Prostate gland (tissue), 2 donors: ENCODE data around the gene LSAMP.

Source experiments
- POLR2A ChIP-seq: fragments of 450-650 bp; IDR thresholded peaks from one replicate; pipeline ENCODE4 v1.6.1; 2016; ENCODE audit warnings: antibody characterized with exemption, mild to moderate bottlenecking
- POLR2AphosphoS5 ChIP-seq: sonication (generic); formaldehyde crosslinking; IDR thresholded peaks from one replicate; pipeline ENCODE4 v1.6.1; 2017; ENCODE audit warnings: antibody characterized with exemption
- TF ChIP-seq, protein P1 (sequence below), 4 experiments: fragments of 200-600 bp in 2 of 4; fragments of 450-650 bp in 2 of 4; sonication (generic) in 2 of 4; IDR thresholded peaks; 1 replicate in 3 of 4; 2 replicates in 1 of 4; pipeline ENCODE4 v1.5.1; 2016 to 2019; ENCODE audit warnings: antibody characterized with exemption in 4 of 4, mild to moderate bottlenecking in 2 of 4, moderate library complexity in 2 of 4

DNA sequence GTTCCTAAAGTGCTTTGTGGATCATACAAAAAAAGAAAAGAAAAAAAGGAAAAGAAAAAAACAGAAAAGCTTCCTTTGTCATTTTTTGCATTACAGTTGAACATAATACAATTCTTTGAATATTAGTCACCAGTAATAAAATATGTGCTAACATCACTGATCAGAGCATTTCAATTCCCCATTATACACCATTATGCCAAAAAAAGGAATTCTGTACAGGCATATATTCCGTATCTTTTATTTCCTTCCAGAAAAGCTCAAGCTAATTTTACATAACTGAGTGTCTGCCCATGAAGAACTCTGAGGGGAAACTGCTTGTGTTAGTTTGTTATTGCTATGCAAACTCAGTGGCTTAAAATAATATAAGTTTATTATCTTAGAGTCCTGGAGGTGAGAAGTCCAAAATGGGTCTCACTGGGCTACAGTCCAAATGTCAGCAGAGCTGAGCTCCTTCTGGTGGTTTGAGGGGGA is 444.1 kb downstream of the LSAMP start:
- TF ChIP-seq, protein P1, sequence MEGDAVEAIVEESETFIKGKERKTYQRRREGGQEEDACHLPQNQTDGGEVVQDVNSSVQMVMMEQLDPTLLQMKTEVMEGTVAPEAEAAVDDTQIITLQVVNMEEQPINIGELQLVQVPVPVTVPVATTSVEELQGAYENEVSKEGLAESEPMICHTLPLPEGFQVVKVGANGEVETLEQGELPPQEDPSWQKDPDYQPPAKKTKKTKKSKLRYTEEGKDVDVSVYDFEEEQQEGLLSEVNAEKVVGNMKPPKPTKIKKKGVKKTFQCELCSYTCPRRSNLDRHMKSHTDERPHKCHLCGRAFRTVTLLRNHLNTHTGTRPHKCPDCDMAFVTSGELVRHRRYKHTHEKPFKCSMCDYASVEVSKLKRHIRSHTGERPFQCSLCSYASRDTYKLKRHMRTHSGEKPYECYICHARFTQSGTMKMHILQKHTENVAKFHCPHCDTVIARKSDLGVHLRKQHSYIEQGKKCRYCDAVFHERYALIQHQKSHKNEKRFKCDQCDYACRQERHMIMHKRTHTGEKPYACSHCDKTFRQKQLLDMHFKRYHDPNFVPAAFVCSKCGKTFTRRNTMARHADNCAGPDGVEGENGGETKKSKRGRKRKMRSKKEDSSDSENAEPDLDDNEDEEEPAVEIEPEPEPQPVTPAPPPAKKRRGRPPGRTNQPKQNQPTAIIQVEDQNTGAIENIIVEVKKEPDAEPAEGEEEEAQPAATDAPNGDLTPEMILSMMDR (IDR thresholded peaks at IDR 0.05), result no peak
- TF ChIP-seq POLR2A (no peak), POLR2AphosphoS5 (no peak)
